Uterus (tissue), 4 donors: ENCODE measurements around the gene CREB1. TPM values are rescaled to one million over a fixed set of nuclear protein-coding genes. Genes with fewer than 3 reads are reported as not detected.

ENCODE experiments used
- DNase-seq, 2 donors: peaks; one replicate each; pipeline ENCODE4 v3.0.0-alpha.2; 2019 to 2020
- H3K27ac ChIP-seq, 2 donors: fragments of 200-600 bp; sonication (generic); 1 replicate in 1 of 2; 2 replicates in 1 of 2; pipeline ENCODE4 v1.5.1; 2016 to 2018
- H3K27me3 ChIP-seq, 2 donors: fragments of 200-600 bp; sonication (generic); one replicate each; pipeline ENCODE4 v1.5.1; 2018 to 2019; ENCODE audit warnings: control low read depth in 1 of 2
- H3K36me3 ChIP-seq, 2 donors: fragments of 200-600 bp; sonication (generic); one replicate each; pipeline ENCODE4 v1.5.1; 2019; ENCODE audit warnings: control low read depth in 1 of 2
- H3K4me1 ChIP-seq, 2 donors: fragments of 200-600 bp; sonication (generic); one replicate each; pipeline ENCODE4 v1.5.1; 2018 to 2019; ENCODE audit warnings: control low read depth in 1 of 2
- H3K4me3 ChIP-seq, 2 donors: fragments of 200-600 bp; sonication (generic); 1 replicate in 1 of 2; 2 replicates in 1 of 2; pipeline ENCODE4 v1.5.1; 2018 to 2019; ENCODE audit warnings: mild to moderate bottlenecking in 1 of 2
- H3K9me3 ChIP-seq, 2 donors: fragments of 200-600 bp; sonication (generic); one replicate each; pipeline ENCODE4 v1.5.1; 2019; ENCODE audit warnings: control low read depth in 1 of 2
- POLR2A ChIP-seq, 2 donors: fragments of 450-650 bp; IDR thresholded peaks; one replicate each; pipeline ENCODE4 v1.6.1; 2016; ENCODE audit warnings: antibody characterized with exemption in 2 of 2, mild to moderate bottlenecking in 1 of 2, moderate library complexity in 1 of 2
- intact Hi-C: fragments of 100-400 bp; cut with DNase I; formaldehyde crosslinking; loops from one replicate; pipeline ENCODE4 v1.15.1; 2023; ENCODE audit warnings: low total_unique reads
- total RNA-seq, 4 donors: library from RNA; depleted of rRNA in 3 of 4; stranded (reverse); fragments of >200 nt in 3 of 4; gene quantifications; one replicate each; pipeline versions ENCODE4 v1.1.0 to v1.2.4, GENCODE V29; 2014 to 2023
- TF ChIP-seq, protein P1 (sequence below), 4 experiments: fragments of 200-600 bp in 2 of 4; fragments of 450-650 bp in 2 of 4; sonication (generic) in 2 of 4; IDR thresholded peaks; one replicate each; pipeline ENCODE4 v1.5.1; 2016 to 2019; ENCODE audit warnings: antibody characterized with exemption in 4 of 4, mild to moderate bottlenecking in 2 of 4, moderate library complexity in 1 of 4
- donor health status: DM: yes; HTN: yes; CAD: no.

CREB1 gene
- total RNA-seq = 10 to 100 TPM; 36.5 to 96.5 (median 71.7) TPM

DNA sequence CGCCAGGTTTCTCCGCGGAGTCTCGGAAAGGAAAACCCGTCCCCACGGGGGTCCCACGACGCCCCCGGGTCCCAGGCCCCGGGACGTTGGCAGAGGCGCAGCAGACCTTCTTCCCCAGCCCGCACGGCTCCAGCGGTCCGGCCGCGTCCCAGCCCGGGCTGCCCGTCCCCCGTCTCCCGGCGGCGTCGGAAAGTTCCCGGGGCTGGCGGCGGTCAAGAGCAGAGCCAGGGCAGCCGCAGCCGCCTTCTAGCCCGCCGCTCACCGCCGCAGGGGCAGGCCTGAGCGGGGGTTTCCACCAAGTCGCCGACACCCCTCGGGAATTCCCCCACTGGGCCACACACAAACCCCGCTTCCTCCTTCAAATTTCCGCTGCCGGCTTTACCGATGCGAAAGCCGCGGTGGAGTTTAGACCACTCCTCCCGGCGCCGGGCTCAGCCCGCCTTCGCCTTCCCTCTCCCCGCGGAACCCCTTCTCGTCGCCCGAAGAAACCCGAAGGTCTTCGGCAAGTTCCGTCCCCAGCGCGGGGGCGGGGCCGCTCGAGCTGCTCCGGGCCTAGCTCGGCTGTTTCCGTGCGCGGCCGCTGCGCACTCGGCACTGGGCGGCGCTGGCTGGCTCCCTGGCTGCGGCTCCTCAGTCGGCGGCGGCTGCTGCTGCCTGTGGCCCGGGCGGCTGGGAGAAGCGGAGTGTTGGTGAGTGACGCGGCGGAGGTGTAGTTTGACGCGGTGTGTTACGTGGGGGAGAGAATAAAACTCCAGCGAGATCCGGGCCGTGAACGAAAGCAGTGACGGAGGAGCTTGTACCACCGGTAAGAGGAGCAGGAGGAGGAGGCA is at the start of gene CREB1:
Gene CREB1, plus strand, starts transcription at position 633 of the 830 bp plus-strand sequence. CDS start 25,674 bp downstream, outside the sequence.
- peak; percentile 92 to 97 for TF ChIP-seq POLR2A (IDR thresholded peaks at IDR 0.05)
- TF ChIP-seq, protein P1, sequence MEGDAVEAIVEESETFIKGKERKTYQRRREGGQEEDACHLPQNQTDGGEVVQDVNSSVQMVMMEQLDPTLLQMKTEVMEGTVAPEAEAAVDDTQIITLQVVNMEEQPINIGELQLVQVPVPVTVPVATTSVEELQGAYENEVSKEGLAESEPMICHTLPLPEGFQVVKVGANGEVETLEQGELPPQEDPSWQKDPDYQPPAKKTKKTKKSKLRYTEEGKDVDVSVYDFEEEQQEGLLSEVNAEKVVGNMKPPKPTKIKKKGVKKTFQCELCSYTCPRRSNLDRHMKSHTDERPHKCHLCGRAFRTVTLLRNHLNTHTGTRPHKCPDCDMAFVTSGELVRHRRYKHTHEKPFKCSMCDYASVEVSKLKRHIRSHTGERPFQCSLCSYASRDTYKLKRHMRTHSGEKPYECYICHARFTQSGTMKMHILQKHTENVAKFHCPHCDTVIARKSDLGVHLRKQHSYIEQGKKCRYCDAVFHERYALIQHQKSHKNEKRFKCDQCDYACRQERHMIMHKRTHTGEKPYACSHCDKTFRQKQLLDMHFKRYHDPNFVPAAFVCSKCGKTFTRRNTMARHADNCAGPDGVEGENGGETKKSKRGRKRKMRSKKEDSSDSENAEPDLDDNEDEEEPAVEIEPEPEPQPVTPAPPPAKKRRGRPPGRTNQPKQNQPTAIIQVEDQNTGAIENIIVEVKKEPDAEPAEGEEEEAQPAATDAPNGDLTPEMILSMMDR (IDR thresholded peaks at IDR 0.05) = peak in 2 of 4 experiments; percentile 2 to 10
- Histone ChIP-seq H3K27ac (peak within 1 kb of the TSS; percentile 98 to 99), H3K9me3 (no peaks in the 10 kb centered on the region), H3K27me3 (no peaks in the 10 kb centered on the region), H3K4me1 (peaks cover 4 to 6% of the 10 kb centered on the region in 2 donors), H3K36me3 (no peaks in the 10 kb centered on the region), H3K4me3 (peak within 1 kb of the TSS; percentile 68 to 72)
- DNase-seq = peak; percentile 97 to 100
- intact Hi-C loops = loop anchor here (10.0 kb wide), 1 partner anchor 95 kb away; the partner anchor contains the start of gene METTL21A

DNA sequence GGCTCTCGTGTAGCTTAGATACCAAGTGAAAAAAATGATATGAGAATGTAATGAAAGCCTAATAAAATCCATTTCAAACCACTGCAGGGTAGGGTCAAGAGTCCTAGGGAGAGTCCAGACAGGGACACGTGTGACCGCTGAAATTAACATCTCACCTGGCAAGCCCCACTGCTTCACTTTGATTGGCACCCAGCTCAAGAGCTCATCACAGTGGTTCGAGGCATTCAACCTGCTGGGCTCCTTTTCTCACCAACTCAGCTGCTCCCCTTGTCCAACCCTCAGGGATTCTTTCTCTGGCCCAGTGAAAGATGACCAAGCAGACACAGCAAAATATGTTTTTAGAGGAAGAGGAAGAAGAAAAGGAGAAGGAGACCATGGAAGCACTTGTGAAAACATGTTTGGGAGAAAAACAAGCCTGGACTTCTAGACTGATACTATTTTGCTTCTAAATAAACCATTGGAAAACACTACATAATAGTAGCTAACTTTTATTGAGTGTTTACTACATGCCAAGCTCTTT is 49.2 kb upstream of the CREB1 start:
- DNase-seq = no peak
- H3K27me3 ChIP-seq = no peaks in the 10 kb centered on the region
- intact Hi-C loops = no loop called here

DNA sequence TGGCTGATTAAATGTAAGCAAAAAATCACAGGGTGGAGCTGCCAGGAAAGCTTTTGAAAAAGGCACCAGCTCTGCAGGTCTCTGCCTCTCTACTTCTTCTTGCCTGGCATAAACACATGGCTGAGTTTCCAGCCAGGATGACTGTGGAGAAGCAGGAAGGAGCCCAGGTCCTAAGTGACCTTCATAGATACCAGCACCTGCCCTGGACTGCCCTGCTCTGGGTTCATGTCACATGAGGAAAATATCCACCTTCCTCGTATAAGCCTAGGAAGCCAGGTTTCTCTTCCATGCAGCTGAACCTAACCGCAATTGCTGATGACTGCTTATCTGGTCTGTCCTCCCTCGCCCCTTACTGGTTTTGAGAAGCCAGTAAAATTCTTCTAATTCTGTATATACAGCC is 47.8 kb upstream of the CREB1 start:
- intact Hi-C loops = no loop called here
- H3K4me3 ChIP-seq = no peak overlapping the region
- H3K9me3 ChIP-seq = no peaks in the 10 kb centered on the region
- no peaks in the 10 kb centered on the region for H3K4me1 ChIP-seq
- TF ChIP-seq, protein P1 (IDR thresholded peaks at IDR 0.05) = no peak
- no peak for TF ChIP-seq POLR2A (IDR thresholded peaks at IDR 0.05)
- no peak for DNase-seq
- no peak overlapping the region for H3K27ac ChIP-seq
- no peaks in the 10 kb centered on the region for H3K36me3 ChIP-seq
- no peaks in the 10 kb centered on the region for H3K27me3 ChIP-seq

More for the DNA sequence above, 49.2 kb upstream of the CREB1 start:
- TF ChIP-seq, protein P1 (IDR thresholded peaks at IDR 0.05) = no peak
- TF ChIP-seq POLR2A (IDR thresholded peaks at IDR 0.05) = no peak
- H3K9me3 ChIP-seq = no peaks in the 10 kb centered on the region
- H3K27ac ChIP-seq = no peak overlapping the region
- no peaks in the 10 kb centered on the region for H3K36me3 ChIP-seq
- H3K4me3 ChIP-seq = no peak overlapping the region
- no peaks in the 10 kb centered on the region for H3K4me1 ChIP-seq

DNA sequence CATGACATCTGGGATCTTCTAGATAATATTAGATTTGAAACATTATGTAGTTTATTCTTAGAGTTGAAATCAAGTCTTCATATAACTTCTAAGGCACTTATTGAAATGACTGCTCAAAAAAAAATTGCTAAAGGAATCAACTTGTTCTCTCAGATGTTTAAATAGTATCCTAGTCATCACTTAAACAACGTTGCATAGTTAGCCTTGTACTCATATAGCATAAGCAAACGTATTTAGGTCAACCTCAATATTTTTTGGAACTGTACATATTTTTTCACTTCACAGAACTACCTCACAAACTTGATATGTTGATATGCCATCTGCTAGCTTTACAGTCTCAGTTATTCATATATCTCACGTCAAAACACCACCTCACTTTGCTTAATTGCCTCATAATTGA is 47.1 kb upstream of the CREB1 start:
- no peak for DNase-seq
- no peaks in the 10 kb centered on the region for H3K27me3 ChIP-seq
- intact Hi-C loops = no loop called here
- H3K4me3 ChIP-seq = no peak overlapping the region
- H3K36me3 ChIP-seq = no peaks in the 10 kb centered on the region
- no peak for TF ChIP-seq POLR2A (IDR thresholded peaks at IDR 0.05)
- TF ChIP-seq, protein P1 (IDR thresholded peaks at IDR 0.05) = no peak
- H3K9me3 ChIP-seq = no peaks in the 10 kb centered on the region
- no peaks in the 10 kb centered on the region for H3K4me1 ChIP-seq
- H3K27ac ChIP-seq = no peak overlapping the region

DNA sequence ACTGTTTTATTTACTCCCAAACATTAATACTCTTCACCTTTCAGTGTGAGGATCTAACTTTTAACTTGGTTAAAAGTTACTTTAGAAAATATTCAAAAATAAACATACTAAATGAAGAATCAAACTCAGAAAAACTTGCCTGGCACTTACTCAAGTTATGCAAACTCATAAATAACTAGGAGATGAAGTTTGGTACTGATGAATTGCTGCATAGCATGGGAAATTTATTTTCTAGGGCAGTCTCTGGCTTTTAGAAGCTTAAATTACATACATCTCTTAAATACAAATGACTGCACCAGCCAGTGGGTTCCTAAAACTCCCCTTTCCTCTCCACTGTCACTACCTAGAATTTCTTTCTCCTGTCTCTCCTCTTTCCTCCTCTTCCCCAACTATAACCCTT is 46.7 kb upstream of the CREB1 start:
- TF ChIP-seq POLR2A (IDR thresholded peaks at IDR 0.05) = no peak
- TF ChIP-seq, protein P1 (IDR thresholded peaks at IDR 0.05) = no peak
- Histone ChIP-seq H3K4me1 (no peaks in the 10 kb centered on the region), H3K27me3 (no peaks in the 10 kb centered on the region), H3K9me3 (no peaks in the 10 kb centered on the region), H3K4me3 (no peak overlapping the region), H3K27ac (no peak overlapping the region), H3K36me3 (no peaks in the 10 kb centered on the region)
- no peak for DNase-seq
- intact Hi-C loops = no loop called here
